T-helper 2 cell treated with Interferon-gamma antibody and Interleukin-4, amounts not matched to agents 100 ng/mL and 5 ng/mL, for 36 hours (primary cell): ENCODE data around the gene CCDC85C. TPM values are rescaled to one million over a fixed set of nuclear protein-coding genes. Genes with fewer than 3 reads are reported as not detected.

ENCODE experiments used
- intact Hi-C: fragments of 100-400 bp; cut with micrococcal nuclease; formaldehyde crosslinking; loops from one replicate; pipeline ENCODE4 v1.15.1; 2023
- total RNA-seq: library from RNA; stranded (reverse); gene quantifications from 2 replicates; pipeline ENCODE4 v1.2.3, GENCODE V29; 2022

Gene CCDC85C
- total RNA-seq, 1 donor from 2014 or later: 9.5 TPM

DNA sequence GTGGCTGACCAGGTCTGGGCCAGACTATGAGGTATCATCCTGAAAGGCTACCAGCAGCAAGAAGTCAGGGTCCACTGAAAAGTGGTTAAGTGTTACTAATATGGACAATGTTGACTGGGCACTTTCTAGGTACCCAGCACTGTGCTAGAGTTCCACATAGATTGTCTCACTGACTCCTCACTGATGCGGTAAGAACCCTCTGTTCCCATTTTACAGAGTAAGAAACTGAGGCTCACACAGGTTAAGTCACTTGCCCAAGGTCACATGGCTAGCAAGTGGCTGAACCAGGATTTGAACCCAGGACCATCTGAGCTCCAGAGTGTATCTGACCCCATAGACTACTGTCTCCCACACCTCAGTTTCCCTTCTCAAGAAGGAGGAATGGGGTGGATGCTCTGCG, 4.6 kb upstream of the CCDC85C start:
- intact Hi-C loops: loop anchor here (10.0 kb wide), 1 partner anchor 626 kb away; the partner anchor contains the start of gene YY1

DNA sequence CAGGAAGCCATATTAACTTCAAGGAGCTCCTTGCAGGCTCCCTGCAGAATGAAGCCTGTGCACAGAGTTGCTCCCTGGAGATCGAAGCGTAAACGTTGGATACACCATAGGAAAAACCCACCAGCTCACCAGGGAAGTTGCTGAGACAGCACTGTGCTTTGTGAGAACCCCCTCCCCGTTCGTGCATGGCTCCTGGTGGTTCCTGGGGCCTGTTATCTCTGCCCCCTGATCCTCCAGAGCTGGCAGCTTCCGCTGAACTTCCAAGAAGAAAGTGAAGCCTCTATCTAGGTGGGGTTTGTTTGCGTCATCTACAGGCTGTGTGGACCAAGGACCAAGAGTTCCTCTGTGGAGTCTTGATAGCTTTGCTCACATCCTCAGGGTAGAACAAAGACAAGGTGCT, 2.4 kb upstream of the CCDC85C start:
- intact Hi-C loops: loop anchor here (10.0 kb wide), 1 partner anchor 628 kb away; the partner anchor contains the start of gene YY1

DNA sequence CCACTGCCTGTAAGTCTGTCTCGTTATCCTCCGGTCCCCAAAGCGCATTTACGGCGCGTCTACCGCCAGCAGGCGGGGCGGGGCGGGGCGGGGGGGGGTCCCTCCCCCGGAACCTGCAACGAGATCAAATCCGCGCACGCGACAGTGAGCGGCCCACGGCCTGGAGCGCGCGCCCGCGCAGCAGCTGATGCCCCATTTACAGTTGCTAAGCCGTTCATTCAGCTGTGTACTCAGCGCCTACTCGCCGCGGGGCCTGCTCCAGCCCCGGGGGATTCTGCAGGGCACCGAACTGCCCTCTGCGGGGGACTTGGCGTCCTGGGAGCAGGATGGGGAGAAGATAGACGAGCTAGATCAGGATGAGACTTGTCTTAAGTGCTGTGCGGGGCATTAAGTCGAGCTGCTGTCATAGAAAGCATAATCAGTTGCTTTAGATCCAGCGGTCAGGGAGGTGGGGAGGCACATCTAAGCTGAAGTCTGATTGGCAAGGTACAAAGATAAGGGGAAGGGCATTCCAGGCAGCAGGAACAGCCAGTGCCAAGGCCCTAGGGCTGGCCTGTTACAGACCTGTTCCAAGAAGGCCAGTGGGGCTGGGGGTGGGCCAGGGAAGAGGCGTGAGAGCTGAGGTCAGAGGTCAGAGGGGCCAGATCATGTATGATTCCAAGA, 1.4 kb upstream of the CCDC85C start:
- intact Hi-C loops: loop anchor here (10.0 kb wide), 1 partner anchor 629 kb away; the partner anchor contains the start of gene YY1

DNA sequence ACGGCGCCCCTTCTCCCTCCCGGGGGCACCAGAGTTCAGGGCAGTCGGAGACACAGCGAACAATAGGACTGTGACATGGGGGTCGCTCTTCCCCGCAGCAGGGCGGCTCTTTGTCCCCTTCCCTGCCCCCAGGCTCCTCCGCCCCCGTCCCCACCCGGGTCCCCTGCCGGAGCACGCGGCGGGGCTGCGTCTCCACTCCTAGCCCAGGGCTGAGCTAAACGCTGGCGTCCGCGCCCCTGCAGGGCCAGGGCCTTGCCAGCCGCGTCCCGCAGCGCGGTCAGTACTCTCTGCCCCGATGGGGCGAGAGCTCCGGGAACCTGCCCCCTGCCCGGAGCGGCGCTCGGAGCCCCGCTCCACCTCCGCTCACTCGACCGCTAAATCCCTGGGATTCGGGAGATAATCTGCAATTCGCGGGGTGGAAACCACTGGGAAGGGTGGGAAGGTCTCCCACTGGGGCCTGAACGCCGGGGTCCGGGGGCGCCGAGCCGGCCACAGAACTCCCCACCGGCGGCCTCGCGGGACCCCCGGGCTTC, 825 bp upstream of the CCDC85C start:
- intact Hi-C loops: loop anchor here (1.0 to 10.0 kb wide), 4 partner anchors 10 to 630 kb away; partner anchors contain the start of genes CCNK, CYP46A1 and YY1

DNA sequence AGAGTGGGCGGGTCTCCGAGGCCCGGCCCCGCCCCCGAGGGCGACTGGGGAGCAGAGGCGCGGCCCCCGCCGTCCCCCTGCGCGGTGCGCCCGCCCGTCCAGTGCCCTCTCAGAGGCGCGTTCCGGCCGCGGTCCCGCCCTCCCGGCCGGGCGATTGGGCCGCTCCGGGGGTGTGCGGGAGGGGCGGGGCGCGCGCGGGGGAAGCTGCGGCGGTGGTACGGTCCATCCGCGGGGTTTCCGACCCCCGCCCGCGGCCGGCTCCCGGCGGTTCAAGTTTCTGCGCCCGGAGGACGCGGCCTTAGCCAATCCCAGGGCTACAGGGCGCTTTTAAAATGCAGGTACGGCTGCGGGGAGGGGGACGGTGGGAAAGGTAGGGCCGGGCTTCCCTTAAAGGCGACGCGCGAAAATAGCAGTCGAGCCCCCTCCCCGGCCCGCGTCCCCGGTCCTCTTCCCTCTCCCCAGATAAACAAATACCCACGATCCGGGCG, 315 bp upstream of the CCDC85C start:
- intact Hi-C loops: loop anchor here (1.0 to 10.0 kb wide), 4 partner anchors 9 to 630 kb away; partner anchors contain the start of genes CCNK, CYP46A1 and YY1

DNA sequence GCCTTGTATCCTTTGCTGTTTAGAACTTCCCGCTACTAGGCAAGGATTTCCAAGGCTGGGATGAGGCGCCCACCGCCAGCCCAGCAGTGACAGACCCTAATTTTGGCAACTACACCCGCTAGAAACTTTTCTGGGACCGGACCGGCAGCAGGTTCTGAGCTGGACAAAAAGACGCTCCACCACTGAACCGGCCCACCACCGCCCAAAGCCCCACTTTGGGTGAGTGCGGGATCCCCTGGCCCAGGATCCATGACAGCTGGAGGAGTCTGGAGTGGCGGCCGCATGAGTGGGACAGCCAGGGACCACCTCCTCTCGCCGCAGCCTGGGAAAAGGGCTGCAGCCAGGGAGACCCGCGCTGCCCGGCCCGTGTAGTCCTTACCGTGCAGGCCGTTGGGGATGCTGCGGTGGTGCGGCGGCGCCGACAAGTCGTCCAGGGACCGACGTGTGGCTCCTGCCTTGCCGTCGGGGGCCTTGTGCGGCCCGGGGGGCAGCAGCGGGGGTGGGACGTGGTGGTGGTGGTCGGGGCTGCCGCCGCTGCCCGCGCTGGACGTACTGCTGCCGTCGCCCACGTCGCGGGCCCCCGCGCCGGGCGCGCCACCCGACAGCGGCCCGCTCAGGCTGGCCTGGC, 1.1 kb downstream of the CCDC85C start:
- intact Hi-C loops: loop anchor here (10.0 kb wide), 1 partner anchor 632 kb away; the partner anchor contains the start of gene YY1

DNA sequence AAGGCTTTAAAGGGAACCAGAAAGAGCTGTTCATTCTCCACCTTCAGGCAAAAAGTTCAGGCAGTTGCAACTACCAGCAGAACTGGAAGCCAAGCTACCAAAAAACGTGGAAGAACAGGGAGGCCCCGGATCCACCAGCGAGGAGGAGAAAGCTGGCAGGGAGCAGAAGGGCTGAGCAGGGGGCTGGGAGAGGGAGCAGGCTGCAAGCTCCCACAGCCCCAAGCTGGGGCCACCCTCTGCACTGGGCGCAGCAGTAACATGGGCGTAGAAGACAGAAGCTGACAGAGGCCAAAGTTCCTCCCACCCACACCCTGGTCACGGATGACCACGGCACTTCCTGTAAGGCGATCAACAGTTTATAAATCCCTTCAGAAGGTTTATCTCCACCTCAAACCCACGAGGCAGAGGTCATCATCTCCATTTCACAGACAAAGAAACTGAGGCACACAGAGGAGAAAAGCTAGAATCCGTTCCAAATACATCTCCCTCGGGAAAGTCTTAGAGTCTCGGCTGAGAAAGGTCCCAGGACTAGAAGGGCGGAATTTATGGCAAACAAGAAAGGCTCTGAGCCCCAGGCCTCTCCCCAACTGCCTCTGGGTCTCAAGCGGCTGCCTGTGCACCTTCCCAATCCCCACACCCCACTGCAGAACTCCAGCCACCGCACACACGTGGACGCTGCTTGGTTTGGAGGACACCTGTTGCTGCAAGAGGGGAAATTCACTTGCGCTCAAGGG, 1.8 kb downstream of the CCDC85C start:
- intact Hi-C loops: loop anchor here (10.0 kb wide), 1 partner anchor 633 kb away; the partner anchor contains the start of gene YY1

DNA sequence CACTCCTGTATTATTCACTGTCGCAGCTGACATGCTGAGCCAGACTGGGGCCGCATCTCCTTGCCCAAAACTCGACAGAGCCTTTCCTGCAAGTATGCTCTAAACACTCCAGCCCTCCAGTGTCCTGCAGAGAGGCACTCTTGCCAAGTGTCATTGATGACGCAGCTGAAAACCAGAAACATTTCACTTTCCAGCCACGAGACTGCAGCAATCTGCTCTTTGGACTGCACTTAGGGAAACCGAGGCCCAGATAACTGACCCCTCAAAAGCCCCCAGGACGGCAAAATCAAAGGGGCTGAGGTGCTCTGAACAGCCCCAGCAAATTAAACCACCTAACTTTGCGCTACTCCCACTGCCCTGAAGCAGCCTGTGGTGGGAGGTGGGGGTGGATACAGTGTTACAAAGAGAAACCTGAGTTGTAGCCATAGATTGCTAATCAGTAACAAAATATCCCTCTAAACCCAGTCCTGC, 2.6 kb downstream of the CCDC85C start:
- intact Hi-C loops: loop anchor here (10.0 kb wide), 1 partner anchor 633 kb away; the partner anchor contains the start of gene YY1

DNA sequence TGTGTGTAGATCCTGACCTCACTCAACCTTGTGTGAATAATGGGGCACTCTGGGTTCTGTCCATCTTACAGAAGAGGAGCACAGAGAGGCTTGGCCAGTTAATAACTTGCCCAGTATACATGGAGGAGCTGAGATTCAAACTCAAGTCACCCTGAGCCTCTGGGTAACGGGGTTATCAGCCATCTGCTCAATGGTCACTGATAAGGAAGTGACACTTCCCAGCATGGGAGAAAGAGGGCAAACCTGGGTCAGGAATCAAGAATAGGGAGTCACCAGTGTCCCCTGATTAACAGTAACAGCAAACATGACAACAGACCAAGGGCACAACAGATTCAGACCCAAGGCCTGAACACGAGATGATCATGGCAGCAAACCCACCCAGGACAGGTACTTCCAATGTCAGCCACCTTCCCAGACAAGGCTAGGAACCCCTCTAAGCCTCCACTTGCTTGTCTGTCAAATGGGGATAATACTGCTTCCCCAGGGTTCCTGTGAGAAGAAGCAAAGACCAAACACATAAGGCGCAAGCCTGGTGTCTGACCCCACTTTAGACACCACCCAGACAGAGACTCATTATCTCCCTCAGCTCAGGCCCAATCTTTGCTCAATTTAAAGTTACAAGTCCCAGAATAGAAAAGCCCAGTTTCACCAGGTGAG, 3.6 kb downstream of the CCDC85C start:
- intact Hi-C loops: loop anchor here (10.0 kb wide), 1 partner anchor 634 kb away; the partner anchor contains the start of gene YY1

DNA sequence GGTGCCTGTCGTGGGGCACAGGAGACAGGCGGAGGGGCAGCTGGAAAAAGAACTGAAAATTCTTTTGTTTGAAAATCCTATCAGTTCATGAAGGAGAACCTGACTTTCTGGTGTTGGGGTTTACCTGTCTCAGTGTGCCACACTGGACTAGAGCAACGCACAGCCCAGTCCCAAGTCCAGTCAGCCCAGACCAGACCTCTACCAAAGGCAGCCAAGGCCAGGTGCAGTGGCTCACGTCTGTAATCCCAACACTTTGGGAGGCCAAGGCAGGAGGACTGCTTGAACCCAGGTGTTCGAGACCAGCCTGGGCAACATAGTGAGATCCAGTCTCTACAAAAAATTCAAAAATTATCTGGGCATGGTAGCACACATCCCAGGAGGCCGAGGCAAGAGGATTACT, 4.6 kb downstream of the CCDC85C start:
- intact Hi-C loops: no loop called here

DNA sequence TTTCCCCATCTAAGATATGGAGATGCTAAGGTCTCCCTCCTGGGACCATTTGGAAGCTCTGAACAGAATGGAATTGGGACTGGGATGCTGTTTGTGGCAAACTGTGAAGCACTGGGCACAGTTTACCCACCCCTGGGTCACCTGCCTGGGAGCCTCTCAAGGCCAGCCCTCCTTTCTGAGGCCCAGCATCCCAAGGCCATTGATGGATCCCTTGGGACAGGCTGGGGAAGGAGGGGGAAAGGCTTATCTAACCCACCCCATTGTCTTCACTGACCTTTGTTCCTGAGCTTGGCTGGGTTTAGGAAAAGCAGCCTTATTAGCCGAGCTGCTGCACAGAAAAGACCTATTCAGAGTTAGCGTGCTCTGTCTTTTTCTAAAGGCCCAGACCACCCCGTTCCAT, 5.2 kb downstream of the CCDC85C start:
- intact Hi-C loops: no loop called here

DNA sequence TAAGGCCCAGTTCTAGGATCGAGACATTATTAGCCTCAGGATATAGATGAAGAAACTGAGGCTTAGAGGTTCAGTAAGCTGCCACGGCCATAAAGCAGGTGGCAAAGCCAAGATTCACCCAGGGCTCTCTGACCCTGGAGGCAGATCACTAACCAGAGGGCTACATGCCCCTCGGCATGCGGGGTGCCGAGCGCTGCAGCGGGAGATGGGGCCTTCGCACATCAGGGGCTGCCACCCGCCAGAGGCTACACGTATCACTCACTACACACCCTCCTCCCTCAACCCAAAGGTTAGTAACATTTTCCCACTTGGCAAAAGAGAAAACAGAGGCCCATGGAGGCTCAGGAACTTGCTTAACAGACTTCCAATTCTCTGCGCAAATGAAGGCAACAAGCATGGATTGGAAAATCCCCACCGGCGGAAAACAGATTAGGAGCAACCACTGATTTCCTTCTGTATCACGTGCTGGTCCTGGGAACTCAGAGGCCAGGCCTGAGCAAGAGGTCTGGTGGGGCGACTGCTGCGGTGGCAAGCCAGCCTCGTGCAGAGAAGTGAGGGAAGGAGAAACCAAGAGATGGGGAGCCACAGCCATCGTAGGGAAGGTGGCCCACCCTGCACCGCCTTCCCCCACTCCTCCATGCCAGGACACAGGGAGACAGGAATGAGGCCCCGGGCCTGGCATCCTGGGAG, 6.0 kb downstream of the CCDC85C start:
- intact Hi-C loops: no loop called here

DNA sequence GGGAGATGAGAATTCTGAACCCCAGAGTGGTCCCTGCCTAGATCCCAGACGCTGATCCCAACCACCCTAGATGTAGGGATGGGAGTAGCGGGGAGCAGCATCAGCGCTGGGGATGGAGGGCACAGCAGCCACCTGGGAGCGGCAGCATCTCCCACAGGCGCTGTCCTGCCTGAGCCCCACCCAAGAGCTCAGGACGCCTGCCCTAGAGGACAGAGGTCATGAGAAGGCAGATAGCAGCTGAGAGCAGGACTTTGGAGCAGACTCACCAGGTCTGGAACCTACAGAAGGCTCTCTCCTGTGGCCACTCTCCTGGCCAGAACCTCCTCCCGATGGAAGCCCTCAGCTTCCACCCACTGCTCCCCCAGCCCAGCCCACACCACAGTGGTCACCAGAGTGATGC, 7.2 kb downstream of the CCDC85C start:
- intact Hi-C loops: no loop called here

DNA sequence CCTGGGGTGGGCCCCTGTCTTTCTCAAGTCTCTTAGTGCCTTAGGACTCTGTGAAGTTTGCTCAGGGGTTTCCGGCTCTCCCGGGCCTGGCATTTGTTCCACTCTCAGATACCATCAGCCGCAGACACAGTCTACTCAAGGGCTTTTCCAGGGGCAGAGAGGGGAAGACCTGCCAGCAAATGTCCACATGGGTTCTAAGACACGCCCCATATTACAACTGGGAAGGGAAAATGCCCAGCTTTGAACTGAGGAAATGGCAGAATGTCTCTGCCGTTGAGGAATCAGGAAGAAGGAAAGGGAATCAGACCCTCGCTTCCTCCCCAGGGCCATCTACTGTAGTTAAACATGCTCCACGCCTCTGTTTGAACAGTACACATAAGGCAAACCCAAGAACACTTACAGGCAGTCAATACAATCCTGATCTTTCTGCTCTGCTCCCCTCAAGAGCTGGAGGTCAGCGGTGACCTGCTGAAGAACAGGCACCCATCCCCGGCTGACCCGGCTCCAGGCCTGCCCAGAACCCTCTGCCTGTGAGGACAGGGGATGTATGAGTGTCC, 7.9 kb downstream of the CCDC85C start:
- intact Hi-C loops: no loop called here

DNA sequence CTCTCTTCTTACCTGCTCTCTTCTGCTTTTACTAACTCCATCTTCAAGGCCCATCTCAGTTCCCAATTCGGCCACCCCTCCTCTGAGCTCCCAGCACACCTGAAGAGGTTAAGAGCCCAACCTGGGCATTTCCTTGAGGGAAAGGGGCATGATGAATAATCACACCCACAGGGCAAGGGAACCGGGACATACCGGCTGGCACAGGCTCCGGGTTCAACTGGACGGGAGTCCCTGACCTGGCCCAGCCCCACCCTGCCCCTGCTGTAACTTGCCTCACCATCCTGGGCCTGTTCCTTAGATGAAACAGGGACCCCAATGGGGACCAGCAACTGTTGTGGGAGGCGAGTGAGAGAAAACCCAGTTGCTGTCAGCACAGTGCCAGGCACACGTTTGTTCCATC, 8.5 kb downstream of the CCDC85C start:
- intact Hi-C loops: loop anchor here (1.0 kb wide), 1 partner anchor 9 kb away; the partner anchor contains the start of gene CCDC85C

DNA sequence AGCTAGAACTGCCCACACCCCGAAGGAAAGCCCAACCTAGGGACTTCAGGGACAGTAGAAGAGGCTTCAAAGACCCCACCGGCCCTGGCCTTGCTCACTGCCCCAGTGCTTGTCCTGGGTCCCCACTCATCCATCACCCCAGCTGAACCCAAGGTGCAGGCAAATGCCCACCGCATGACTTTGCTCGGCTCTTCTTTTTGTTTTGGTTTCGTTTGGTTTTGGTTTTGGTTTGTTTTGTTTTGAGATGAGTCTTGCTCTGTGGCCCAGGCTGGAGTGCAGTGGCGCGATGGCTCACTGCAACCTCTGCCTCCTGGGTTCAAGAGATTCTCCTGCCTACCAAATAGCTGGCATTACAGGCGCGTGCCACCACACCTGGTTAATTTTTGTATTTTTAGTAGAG, 9.0 kb downstream of the CCDC85C start:
- intact Hi-C loops: loop anchor here (1.0 kb wide), 1 partner anchor 9 kb away; the partner anchor contains the start of gene CCDC85C

DNA sequence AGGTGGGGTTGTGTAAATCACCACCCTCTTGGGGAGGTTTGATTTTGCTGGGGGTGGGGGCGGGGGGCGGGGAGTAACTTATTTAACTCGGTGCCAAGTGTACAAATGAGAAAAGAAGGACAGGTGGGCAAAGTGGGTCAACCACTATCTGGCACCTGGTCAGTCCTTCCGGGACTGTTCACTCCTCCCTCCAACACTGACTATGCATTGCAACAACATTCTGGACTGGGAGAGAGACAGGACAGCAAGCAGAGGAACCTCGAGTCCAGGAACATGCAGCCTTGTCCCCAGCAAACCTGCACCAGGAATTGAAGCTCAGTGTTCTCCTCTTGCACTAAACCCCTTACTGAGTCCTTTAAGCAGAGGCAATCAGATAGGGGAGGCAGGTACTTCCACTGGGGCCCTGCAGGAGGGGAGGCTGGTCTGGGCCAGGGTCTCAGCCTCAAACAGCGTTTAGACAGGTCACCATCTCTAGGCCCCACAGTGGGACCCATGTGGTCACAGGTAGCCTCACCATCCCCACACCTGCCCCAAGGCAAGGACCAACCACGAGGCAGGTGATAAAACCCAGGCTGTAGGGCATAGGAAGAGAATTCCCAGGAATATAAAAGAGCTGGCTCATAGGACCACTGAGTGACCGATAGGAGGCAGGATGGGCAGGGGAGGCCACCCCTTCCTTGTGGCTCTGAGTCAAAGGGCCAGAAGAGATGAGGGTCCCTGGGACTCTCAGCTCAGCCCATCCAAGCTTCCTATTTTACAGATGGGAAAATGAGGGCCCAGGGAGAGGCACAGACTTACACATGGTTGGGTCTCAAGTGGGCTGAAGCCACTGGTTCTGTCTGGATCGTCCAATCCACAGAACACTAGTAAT, 9.8 kb downstream of the CCDC85C start:
- intact Hi-C loops: no loop called here

DNA sequence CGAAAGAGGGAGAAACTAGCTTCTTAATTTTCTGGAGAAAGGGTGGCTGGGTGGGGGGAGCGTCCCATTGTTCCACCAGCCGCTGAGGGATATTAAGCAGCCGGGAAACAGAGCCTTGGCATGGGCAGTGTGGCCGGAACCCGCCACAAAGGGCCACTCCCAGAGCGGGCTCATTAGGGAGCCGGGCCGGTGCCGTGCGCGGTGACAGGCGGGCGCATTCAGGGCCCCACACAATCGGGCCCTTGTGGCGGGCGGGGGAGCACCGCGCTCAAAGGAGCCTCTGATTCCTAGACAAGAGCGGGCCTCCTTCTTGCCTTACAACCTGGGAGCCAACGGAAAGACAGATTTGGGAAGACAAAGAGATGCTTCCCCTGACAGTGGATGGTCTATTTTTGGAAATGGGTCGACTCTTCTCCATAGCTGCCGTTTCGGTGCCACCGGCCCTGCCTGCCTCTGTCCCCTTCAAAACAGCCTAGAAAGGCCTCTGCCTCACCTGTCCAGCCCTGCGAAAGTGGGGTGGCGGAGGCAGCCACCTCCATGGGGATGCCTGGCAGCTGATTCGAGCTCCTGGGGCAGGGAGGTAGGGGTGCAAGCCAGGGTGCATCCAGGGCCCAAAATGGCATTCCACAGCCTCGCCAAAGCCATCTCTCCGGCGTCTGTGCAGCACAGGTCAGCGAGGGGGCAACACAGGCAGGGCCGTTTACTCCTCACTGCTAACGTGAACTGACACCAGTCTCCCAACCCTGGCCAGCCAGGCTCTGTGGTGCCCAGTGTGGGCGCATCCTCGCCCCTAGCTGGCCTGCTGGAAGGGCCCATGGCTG, 10.9 kb downstream of the CCDC85C start:
- intact Hi-C loops: no loop called here
